Panc1 (cell line): ENCODE data around the gene PARP12. TPM values are rescaled to one million over a fixed set of nuclear protein-coding genes. Genes with fewer than 3 reads are reported as not detected.

Experiments used
- ATAC-seq: fragments of 200-7000 bp; cut with Tn5 transposase; 2 replicates; pipeline ENCODE4 v1.9.1; 2020; ENCODE audit warnings: mild to moderate bottlenecking, moderate library complexity
- BruUV-seq: library from RNA; stranded (reverse); fragments of 400-500 nt; replicated peaks from 2 replicates; lab custom pipeline; 2021; lab: Mats Ljungman, UMichigan
- CTCF ChIA-PET: fragments of 300-600 bp; sonication (Branson Sonifier 250); formaldehyde crosslinking; loops from one replicate; lab custom pipeline; 2022; ENCODE audit warnings: antibody characterized with exemption; lab: Charles Lee
- POLR2A ChIA-PET: fragments of 300-600 bp; sonication (Branson Sonifier 250); formaldehyde crosslinking; loops from one replicate; lab custom pipeline; 2022; ENCODE audit warnings: antibody characterized with exemption; lab: Charles Lee
- DNase-seq: peaks from one replicate; pipeline ENCODE4 v3.0.0-alpha.2; 2010; ENCODE audit warnings: low read depth, low spot score
- H3K27ac ChIP-seq: 2 replicates; pipeline ENCODE4 v1.5.1; 2011; ENCODE audit warnings: mild to moderate bottlenecking, low read length, inconsistent platforms
- H3K27me3 ChIP-seq: fragments of 200-500 bp; sonication (Bioruptor generic); 2 replicates; pipeline ENCODE4 v1.6.0; 2014; ENCODE audit warnings: low read length, inconsistent platforms; ENCODE audit not compliant: control insufficient read depth, insufficient read depth
- H3K36me3 ChIP-seq: fragments of 200-500 bp; sonication (Bioruptor generic); 2 replicates; pipeline ENCODE4 v1.5.1; 2014; ENCODE audit warnings: inconsistent platforms, mild to moderate bottlenecking, low read length, moderate library complexity; ENCODE audit not compliant: control insufficient read depth, insufficient read depth
- H3K4me1 ChIP-seq: 2 replicates; pipeline ENCODE4 v1.5.1; 2011; ENCODE audit warnings: inconsistent platforms, mild to moderate bottlenecking, low read length, moderate library complexity; ENCODE audit not compliant: control insufficient read depth, insufficient read depth
- H3K4me3 ChIP-seq, 2 experiments: 2 replicates each; pipeline ENCODE4 v1.5.1; 2011 to 2012; ENCODE audit warnings: low read depth in 2 of 2, low read length in 2 of 2, mild to moderate bottlenecking in 2 of 2, inconsistent platforms in 1 of 2, moderate library complexity in 1 of 2
- H3K9me3 ChIP-seq: fragments of 200-500 bp; sonication (Bioruptor generic); 2 replicates; pipeline ENCODE4 v1.5.1; 2014; ENCODE audit warnings: low read depth, mild to moderate bottlenecking, inconsistent platforms, low read length, moderate library complexity; ENCODE audit not compliant: control insufficient read depth, insufficient read depth
- POLR2AphosphoS5 ChIP-seq: IDR thresholded peaks from 2 replicates; pipeline ENCODE4 v1.6.1; 2012; ENCODE audit warnings: mild to moderate bottlenecking, low read depth, low read length, moderate library complexity
- SIN3A ChIP-seq: IDR thresholded peaks from 2 replicates; pipeline ENCODE4 v1.6.1; 2012; ENCODE audit warnings: low read depth, mild to moderate bottlenecking, low read length, moderate library complexity, borderline replicate concordance; ENCODE audit not compliant: insufficient read depth
- TCF7L2 ChIP-seq: IDR thresholded peaks from 2 replicates; pipeline ENCODE4 v1.6.1; 2011; ENCODE audit warnings: mild to moderate bottlenecking, low read depth, low read length, inconsistent platforms
- in situ Hi-C: cut with HindIII; loops from 2 replicates; pipeline ENCODE4 v1.10.0; 2016; ENCODE audit warnings: low sequenced_read_pairs, low pct_unique_long_range_greater_than_20kb
- intact Hi-C: fragments of 100-400 bp; cut with micrococcal nuclease; formaldehyde crosslinking; loops from one replicate; pipeline ENCODE4 v1.10.0; 2022; ENCODE audit not compliant: unreplicated experiment
- total RNA-seq: library from RNA; stranded (reverse); gene quantifications from one replicate; pipeline ENCODE4 v1.2.1, GENCODE V29; 2021; ENCODE audit not compliant: unreplicated experiment
- TF ChIP-seq, protein P1 (sequence below), 2 experiments: IDR thresholded peaks; 2 replicates each; pipeline ENCODE4 v1.6.1; 2011 to 2012; ENCODE audit warnings: low read depth in 2 of 2, control low read depth in 1 of 2, low read length in 1 of 2, mild to moderate bottlenecking in 1 of 2, moderate library complexity in 1 of 2; ENCODE audit not compliant: insufficient read depth in 1 of 2
- TF ChIP-seq, protein P2 (sequence below): fragments of 450-650 bp; IDR thresholded peaks from 2 replicates; pipeline ENCODE4 v1.5.1; 2017; ENCODE audit warnings: mild to moderate bottlenecking

The PARP12 gene
- total RNA-seq, 1 experiment from 2014 or later: 31.7 TPM

DNA sequence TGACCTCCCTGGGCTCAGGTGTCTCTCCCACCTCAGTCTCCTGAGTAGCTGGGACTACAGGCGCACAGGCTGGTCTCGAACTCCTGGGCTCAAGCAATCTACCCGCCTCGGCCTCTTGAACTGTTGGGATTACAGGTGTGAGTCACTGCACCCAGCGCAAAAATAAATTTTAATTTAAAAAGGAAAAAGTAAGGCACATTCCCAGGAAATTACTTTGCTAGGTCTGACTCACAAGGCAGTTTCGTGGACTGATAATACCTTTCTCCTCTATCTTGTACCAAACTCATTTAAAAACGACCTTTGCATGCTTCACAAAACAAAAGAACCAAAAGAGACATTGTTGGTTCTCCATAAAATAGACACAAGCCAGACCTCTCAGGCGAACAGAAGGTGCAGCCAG lies 29.7 kb downstream of the PARP12 start:
- no TSS peak for BruUV-seq
- H3K27me3 ChIP-seq: no peaks in the 10 kb centered on the region
- no peak overlapping the region for H3K4me3 ChIP-seq
- TF ChIP-seq TCF7L2 (no peak), POLR2AphosphoS5 (no peak), SIN3A (no peak)
- TF ChIP-seq, protein P1, sequence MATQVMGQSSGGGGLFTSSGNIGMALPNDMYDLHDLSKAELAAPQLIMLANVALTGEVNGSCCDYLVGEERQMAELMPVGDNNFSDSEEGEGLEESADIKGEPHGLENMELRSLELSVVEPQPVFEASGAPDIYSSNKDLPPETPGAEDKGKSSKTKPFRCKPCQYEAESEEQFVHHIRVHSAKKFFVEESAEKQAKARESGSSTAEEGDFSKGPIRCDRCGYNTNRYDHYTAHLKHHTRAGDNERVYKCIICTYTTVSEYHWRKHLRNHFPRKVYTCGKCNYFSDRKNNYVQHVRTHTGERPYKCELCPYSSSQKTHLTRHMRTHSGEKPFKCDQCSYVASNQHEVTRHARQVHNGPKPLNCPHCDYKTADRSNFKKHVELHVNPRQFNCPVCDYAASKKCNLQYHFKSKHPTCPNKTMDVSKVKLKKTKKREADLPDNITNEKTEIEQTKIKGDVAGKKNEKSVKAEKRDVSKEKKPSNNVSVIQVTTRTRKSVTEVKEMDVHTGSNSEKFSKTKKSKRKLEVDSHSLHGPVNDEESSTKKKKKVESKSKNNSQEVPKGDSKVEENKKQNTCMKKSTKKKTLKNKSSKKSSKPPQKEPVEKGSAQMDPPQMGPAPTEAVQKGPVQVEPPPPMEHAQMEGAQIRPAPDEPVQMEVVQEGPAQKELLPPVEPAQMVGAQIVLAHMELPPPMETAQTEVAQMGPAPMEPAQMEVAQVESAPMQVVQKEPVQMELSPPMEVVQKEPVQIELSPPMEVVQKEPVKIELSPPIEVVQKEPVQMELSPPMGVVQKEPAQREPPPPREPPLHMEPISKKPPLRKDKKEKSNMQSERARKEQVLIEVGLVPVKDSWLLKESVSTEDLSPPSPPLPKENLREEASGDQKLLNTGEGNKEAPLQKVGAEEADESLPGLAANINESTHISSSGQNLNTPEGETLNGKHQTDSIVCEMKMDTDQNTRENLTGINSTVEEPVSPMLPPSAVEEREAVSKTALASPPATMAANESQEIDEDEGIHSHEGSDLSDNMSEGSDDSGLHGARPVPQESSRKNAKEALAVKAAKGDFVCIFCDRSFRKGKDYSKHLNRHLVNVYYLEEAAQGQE (IDR thresholded peaks at IDR 0.05; ENCODE audit: insufficient read depth in 1 of 2, low read depth in 2 of 2, low read length in 1 of 2): no peak
- TF ChIP-seq, protein P2, sequence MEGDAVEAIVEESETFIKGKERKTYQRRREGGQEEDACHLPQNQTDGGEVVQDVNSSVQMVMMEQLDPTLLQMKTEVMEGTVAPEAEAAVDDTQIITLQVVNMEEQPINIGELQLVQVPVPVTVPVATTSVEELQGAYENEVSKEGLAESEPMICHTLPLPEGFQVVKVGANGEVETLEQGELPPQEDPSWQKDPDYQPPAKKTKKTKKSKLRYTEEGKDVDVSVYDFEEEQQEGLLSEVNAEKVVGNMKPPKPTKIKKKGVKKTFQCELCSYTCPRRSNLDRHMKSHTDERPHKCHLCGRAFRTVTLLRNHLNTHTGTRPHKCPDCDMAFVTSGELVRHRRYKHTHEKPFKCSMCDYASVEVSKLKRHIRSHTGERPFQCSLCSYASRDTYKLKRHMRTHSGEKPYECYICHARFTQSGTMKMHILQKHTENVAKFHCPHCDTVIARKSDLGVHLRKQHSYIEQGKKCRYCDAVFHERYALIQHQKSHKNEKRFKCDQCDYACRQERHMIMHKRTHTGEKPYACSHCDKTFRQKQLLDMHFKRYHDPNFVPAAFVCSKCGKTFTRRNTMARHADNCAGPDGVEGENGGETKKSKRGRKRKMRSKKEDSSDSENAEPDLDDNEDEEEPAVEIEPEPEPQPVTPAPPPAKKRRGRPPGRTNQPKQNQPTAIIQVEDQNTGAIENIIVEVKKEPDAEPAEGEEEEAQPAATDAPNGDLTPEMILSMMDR: no peak
- no peaks in the 10 kb centered on the region for H3K4me1 ChIP-seq
- H3K27ac ChIP-seq: no peak overlapping the region
- no peak for DNase-seq
- CTCF ChIA-PET: no interaction called here
- POLR2A ChIA-PET: no interaction called here
- H3K36me3 ChIP-seq: no peaks in the 10 kb centered on the region; the same call in 1 of the 2 replicates
- H3K9me3 ChIP-seq: no peaks in the 10 kb centered on the region
- intact Hi-C loops: no loop called here
- in situ Hi-C loops: no loop called here
- no peak for ATAC-seq

DNA sequence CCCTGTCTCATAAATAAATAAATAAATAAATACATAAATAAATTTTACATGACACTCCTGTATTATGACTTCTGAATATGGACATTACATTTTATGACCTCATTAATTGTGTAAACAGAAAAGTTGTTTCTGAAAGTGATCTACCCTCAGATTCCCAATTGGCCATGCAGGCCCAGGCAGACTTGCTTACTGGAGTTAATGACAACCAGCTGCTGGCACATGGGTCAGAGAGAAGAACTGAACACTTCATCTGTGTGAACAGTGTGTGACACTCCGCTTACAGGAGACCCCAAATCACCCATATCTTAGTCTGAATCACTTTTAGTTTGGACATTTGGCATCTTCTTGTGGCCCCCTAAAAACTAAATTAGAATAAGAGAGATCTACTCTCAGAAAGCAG lies 31.4 kb downstream of the PARP12 start:
- DNase-seq (no peak), ATAC-seq (no peak)
- no TSS peak for BruUV-seq
- Histone ChIP-seq H3K9me3 (no peaks in the 10 kb centered on the region), H3K27me3 (no peaks in the 10 kb centered on the region), H3K36me3 (no peaks in the 10 kb centered on the region; the same call in 1 of the 2 replicates), H3K4me1 (no peaks in the 10 kb centered on the region), H3K4me3 (no peak overlapping the region), H3K27ac (no peak overlapping the region)
- TF ChIP-seq POLR2AphosphoS5 (no peak), TCF7L2 (no peak), SIN3A (no peak)
- TF ChIP-seq, protein P1 (IDR thresholded peaks at IDR 0.05; ENCODE audit: insufficient read depth in 1 of 2, low read depth in 2 of 2, low read length in 1 of 2): no peak
- TF ChIP-seq, protein P2: no peak
- in situ Hi-C loops: no loop called here
- intact Hi-C loops: no loop called here
- ChIA-PET CTCF (no interaction called here), POLR2A (no interaction called here)
